Body of pancreas (tissue), 4 donors: ENCODE measurements around the gene CROT. TPM values are rescaled to one million over a fixed set of nuclear protein-coding genes. Genes with fewer than 3 reads are reported as not detected.

Source experiments
- ATAC-seq: fragments of 150-250 bp; one replicate; pipeline ENCODE4 v1.9.1; 2016
- DNase-seq, 4 donors: peaks; one replicate each; pipeline ENCODE4 v3.0.0-alpha.2; 2019
- H3K27ac ChIP-seq, 4 donors: fragments of 200-600 bp; sonication (generic); 1 replicate in 3 of 4; 2 replicates in 1 of 4; pipeline versions ENCODE4 v1.5.1 to v1.6.1; 2016 to 2019; ENCODE audit warnings: mild to moderate bottlenecking in 1 of 4, mixed read lengths in 1 of 4, moderate library complexity in 1 of 4
- H3K27me3 ChIP-seq, 2 donors: fragments of 200-600 bp; sonication (generic); one replicate each; pipeline ENCODE4 v1.6.0; 2016; ENCODE audit warnings: mild to moderate bottlenecking in 1 of 2
- H3K36me3 ChIP-seq, 2 donors: fragments of 200-600 bp; sonication (generic); replicated peaks in 1 of 2; 2 replicates each; pipeline ENCODE4 v1.5.1; 2016; ENCODE audit warnings: low read depth in 2 of 2; ENCODE audit not compliant: insufficient read depth in 1 of 2
- H3K4me1 ChIP-seq: fragments of 200-600 bp; sonication (generic); one replicate; pipeline ENCODE4 v1.6.0; 2016
- H3K4me3 ChIP-seq, 2 donors: fragments of 200-600 bp; sonication (generic); 1 replicate in 1 of 2; 2 replicates in 1 of 2; pipeline ENCODE4 v1.5.1; 2016 to 2019
- H3K9me3 ChIP-seq, 3 donors: fragments of 200-600 bp; sonication (generic); 1 replicate in 2 of 3; 2 replicates in 1 of 3; pipeline ENCODE4 v1.5.1; 2016
- CTCF ChIP-seq, 7 experiments: fragments of 450-650 bp in 4 of 7; fragments of 200-600 bp in 3 of 7; sonication (generic) in 3 of 7; IDR thresholded peaks; one replicate each; pipeline ENCODE4 v1.5.1; 2016 to 2019; ENCODE audit warnings: antibody characterized with exemption in 7 of 7
- POLR2A ChIP-seq, 3 donors: fragments of 450-650 bp; IDR thresholded peaks; one replicate each; pipeline ENCODE4 v1.6.1; 2016; ENCODE audit warnings: antibody characterized with exemption in 3 of 3, mild to moderate bottlenecking in 2 of 3
- WGBS, 2 donors: methylation state at CpG; one replicate each; pipeline ENCODE4 v1.1.5; 2017; 5-methylcytosine and 5-hydroxymethylcytosine counted together
- intact Hi-C: fragments of 100-400 bp; cut with DNase I; formaldehyde crosslinking; loops from one replicate; pipeline ENCODE4 v1.15.1; 2023
- total RNA-seq, 2 donors: library from RNA; depleted of rRNA; stranded (reverse); fragments of >200 nt; gene quantifications; one replicate each; pipeline ENCODE4 v1.1.0, GENCODE V29; 2016

The CROT gene
- total RNA-seq, 2 donors from 2014 or later = 4.6 to 22.1 TPM

DNA sequence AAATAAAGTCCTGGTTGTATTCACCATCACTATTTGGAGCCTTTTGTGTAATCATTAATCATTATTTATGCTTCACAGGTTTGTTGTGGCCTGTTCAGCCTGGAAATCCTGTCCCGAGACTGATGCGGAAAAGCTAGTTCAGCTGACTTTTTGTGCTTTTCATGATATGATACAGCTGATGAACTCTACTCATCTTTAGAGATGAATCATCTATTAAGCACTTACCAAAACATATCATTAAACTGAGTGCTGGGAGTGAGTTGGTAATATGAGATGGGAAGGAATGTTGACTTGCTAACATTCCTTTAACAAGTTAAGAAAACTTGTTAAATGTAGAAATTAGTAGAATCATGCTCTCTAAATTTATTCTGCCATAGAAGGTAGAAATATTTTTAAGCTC is 53.0 kb downstream of the CROT start:
- DNase-seq = no peak
- H3K4me3 ChIP-seq = no peak overlapping the region
- no peak overlapping the region for H3K27ac ChIP-seq
- H3K36me3 ChIP-seq = peaks cover 0 to 1% of the 10 kb centered on the region in 2 donors
- TF ChIP-seq CTCF (IDR thresholded peaks at IDR 0.05) (no peak), POLR2A (IDR thresholded peaks at IDR 0.05) (no peak)
- no peak for ATAC-seq
- 89 to 96% methylated on average over 2 of the region's 2 CpGs for WGBS, 2 donors
- no peaks in the 10 kb centered on the region for H3K9me3 ChIP-seq
- no peaks in the 10 kb centered on the region for H3K4me1 ChIP-seq
- no peaks in the 10 kb centered on the region for H3K27me3 ChIP-seq
- intact Hi-C loops = no loop called here

- no peak for DNase-seq
- Histone ChIP-seq H3K4me3 (no peak overlapping the region), H3K27me3 (no peaks in the 10 kb centered on the region), H3K36me3 (no peaks in the 10 kb centered on the region), H3K9me3 (no peaks in the 10 kb centered on the region), H3K4me1 (no peaks in the 10 kb centered on the region), H3K27ac (no peak overlapping the region)
- intact Hi-C loops = no loop called here
- TF ChIP-seq CTCF (IDR thresholded peaks at IDR 0.05) (no peak), POLR2A (IDR thresholded peaks at IDR 0.05) (no peak)
- ATAC-seq = no peak
Observed at GRCh38 chr7:87404674-87405073, 59.2 kb downstream of the CROT start.

DNA sequence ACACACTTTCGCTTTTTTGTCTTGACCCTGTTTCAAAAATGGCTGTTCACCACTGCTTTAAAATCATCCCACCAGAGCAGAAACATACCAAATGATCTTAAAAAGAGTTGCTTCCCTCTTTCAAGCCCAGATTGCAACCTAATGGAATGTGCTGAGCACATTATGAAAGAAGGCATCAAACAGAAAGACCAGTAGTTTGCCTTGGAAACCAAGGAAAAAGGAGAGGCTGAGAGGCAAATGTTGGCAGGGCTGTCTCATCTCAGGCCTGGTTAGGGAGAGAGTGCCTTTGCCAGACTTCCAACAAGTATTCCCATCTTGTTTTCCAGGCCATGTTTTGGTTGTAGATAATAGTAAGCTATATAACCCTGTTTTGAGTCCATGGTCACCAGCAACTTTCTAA is 65.7 kb downstream of the CROT start:
- ATAC-seq = no peak

GRCh38 chr7:87413029-87413428 is 67.6 kb downstream of the CROT start:
- Histone ChIP-seq H3K27me3 (no peaks in the 10 kb centered on the region), H3K36me3 (no peaks in the 10 kb centered on the region), H3K4me1 (no peaks in the 10 kb centered on the region), H3K4me3 (no peak overlapping the region), H3K9me3 (no peaks in the 10 kb centered on the region), H3K27ac (no peak overlapping the region)
- intact Hi-C loops = no loop called here
- no peak for ATAC-seq
- no peak for TF ChIP-seq POLR2A (IDR thresholded peaks at IDR 0.05)
- TF ChIP-seq CTCF (IDR thresholded peaks at IDR 0.05) = no peak
- DNase-seq = no peak
- WGBS, 2 donors = 52 to 61% methylated on average over 1 of the region's 1 CpG

More for the DNA sequence above, 65.7 kb downstream of the CROT start:
- TF ChIP-seq POLR2A (IDR thresholded peaks at IDR 0.05) (no peak), CTCF (IDR thresholded peaks at IDR 0.05) (no peak)
- intact Hi-C loops = no loop called here
- H3K9me3 ChIP-seq = no peaks in the 10 kb centered on the region
- no peaks in the 10 kb centered on the region for H3K27me3 ChIP-seq
- H3K4me1 ChIP-seq = no peaks in the 10 kb centered on the region
- no peaks in the 10 kb centered on the region for H3K36me3 ChIP-seq
- 88 to 93% methylated on average over 1 of the region's 1 CpG for WGBS, 2 donors
- H3K27ac ChIP-seq = no peak overlapping the region
- H3K4me3 ChIP-seq = no peak overlapping the region
- no peak for DNase-seq

- ATAC-seq (no peak), DNase-seq (no peak)
- no peak overlapping the region for H3K27ac ChIP-seq
- 64 to 77% methylated on average over 4 of the region's 4 CpGs for WGBS, 2 donors
- no peaks in the 10 kb centered on the region for H3K36me3 ChIP-seq
- H3K9me3 ChIP-seq = no peaks in the 10 kb centered on the region
- H3K4me3 ChIP-seq = no peak overlapping the region
- H3K27me3 ChIP-seq = no peaks in the 10 kb centered on the region
- intact Hi-C loops = no loop called here
- H3K4me1 ChIP-seq = no peaks in the 10 kb centered on the region
- TF ChIP-seq POLR2A (IDR thresholded peaks at IDR 0.05) = no peak
- TF ChIP-seq CTCF (IDR thresholded peaks at IDR 0.05) = no peak
Observed at GRCh38 chr7:87413951-87414793, 68.7 kb downstream of the CROT start.
